GM19193 (cell line): Measurements from ENCODE around the gene MUC2.

Source experiments
- POLR2A ChIP-seq: IDR thresholded peaks from 4 replicates; pipeline ENCODE4 v1.6.1; 2011; ENCODE audit not compliant: insufficient read depth, insufficient read length; ENCODE audit errors: extremely low read depth

The MUC2 gene

DNA sequence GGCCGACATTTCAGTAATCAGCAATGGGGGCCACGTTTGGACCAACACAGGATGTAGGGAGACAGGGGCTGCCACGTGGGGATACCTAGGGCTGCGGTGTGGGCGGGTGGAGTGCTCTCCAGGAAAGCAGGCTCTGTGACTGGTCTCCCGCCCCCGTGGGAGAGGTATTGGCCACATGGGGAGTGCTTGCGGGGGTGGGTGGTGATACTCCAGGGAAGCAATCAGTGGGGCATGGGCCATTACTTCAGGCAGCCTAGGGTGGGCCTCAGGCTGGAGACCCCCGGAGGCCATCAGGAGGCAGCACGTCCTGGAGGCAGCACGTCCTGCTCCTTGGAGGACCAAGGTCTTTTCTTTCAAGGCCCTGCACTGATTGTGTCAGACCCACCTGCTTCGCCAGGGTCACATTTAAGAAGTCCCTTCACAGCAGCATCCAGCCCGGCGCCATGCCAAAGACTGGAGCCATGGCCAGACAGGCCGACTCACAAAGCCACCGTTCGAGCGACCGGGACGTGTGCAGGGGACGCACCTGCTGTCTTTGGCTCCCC, 3.0 kb upstream of the MUC2 start:
- no peak for TF ChIP-seq POLR2A

- no peak for TF ChIP-seq POLR2A
Measured at GRCh38 chr11:1072116-1072820, 2.4 kb upstream of the MUC2 start.

DNA sequence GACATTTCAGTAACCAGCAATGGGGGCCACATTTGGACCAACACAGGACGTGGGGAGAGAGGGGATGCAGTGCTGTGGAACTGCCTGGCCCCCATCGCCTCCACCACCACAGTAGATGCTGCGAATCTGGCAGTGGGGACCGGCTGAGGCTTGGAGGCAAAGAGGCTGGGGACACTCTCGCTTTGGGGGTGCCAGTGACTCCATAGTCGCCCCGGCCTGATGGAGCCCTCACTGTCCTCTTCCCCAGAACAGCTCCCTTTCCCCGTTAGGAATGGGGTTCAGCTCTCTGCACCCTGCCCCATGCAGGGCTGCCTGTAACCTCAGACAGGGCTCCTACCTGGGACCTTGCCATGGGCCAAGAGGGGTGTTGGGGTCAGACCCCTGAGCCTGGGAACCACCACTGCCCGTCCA, 1.8 kb upstream of the MUC2 start:
- no peak for TF ChIP-seq POLR2A

DNA sequence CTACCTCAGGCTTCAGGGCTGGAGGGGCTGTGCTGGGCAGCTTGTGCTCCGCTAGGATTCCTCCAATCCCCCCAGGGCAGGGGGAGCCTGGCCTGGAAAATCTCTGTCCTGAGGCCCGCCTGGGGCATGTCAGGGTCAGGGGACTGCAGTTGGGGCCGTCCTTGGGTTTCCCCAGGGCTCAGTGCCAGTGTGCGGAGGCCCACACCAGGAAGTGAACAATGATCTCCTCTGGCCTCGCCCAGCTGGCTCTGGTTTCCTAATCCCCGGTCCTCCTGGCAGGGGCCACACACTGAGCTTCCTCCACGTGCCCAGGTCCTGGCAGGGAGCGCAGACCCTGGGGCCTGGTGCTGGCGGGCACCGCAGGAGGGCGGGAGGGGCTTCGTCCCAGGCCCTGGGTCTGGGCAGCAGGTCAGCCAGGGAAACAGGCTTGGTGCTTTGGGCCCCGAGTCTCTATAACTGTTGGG, 1.4 kb upstream of the MUC2 start:
- TF ChIP-seq POLR2A, result no peak

GRCh38 chr11:1073851-1074243, 827 bp upstream of the MUC2 start:
- TF ChIP-seq POLR2A, result no peak

GRCh38 chr11:1075341-1075911, 752 bp downstream of the MUC2 start:
- no peak for TF ChIP-seq POLR2A

- TF ChIP-seq POLR2A, result no peak
Measured at GRCh38 chr11:1076061-1076665, 1.5 kb downstream of the MUC2 start.

DNA sequence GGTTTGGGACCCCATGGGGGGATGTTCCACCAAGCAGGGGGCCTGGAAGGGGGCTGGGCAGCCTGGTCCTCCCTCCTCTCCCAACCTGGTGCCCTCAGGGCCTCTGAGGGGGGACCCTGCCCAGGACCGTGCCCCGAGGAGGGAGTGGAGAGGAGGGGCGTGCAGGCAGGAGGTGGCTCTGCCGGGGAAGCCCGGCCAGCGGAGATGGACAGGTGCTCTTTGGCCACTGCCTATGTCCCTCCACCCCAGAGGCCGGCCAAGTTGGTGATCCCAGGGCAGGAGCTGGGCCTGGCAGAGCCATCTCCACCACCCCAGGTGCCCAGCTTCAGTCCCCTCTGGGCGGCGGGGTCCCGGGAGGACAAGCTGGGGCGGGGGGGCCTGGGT, 2.4 kb downstream of the MUC2 start:
- no peak for TF ChIP-seq POLR2A

- no peak for TF ChIP-seq POLR2A
Measured at GRCh38 chr11:1077417-1078119, 2.9 kb downstream of the MUC2 start.

- no peak for TF ChIP-seq POLR2A
Measured at GRCh38 chr11:1078191-1078601, 3.5 kb downstream of the MUC2 start.

DNA sequence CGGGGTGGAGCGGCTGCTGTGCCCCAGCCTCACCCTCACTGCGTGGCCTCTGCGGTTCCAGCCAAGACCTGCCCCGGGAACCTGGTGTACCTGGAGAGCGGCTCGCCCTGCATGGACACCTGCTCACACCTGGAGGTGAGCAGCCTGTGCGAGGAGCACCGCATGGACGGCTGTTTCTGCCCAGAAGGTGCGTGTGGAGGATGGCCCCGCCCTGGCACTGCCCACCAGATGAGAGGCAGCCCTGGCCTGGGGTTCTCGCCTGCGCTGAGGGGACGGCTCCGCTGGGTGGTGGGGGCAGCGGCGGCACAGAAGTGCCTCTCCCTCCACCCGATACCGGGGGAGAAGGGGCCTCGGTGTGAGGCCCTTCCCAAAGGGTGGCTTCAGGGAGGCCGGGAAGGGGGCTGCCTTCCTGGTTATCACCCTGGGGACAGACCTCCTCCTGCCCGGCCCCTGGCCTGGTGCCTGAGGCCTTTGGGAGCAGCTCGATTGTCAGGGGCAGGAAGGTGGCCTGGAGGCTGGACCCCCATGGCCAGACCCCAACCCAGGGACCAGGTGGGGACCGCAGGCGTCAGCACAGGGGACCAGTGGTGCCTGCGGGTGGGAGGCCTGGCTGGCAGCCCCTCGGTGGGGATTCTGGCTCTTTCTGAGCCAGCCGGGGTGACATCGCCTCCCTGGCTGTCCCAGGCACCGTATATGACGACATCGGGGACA, 7.1 kb downstream of the MUC2 start:
- TF ChIP-seq POLR2A, result no peak

DNA sequence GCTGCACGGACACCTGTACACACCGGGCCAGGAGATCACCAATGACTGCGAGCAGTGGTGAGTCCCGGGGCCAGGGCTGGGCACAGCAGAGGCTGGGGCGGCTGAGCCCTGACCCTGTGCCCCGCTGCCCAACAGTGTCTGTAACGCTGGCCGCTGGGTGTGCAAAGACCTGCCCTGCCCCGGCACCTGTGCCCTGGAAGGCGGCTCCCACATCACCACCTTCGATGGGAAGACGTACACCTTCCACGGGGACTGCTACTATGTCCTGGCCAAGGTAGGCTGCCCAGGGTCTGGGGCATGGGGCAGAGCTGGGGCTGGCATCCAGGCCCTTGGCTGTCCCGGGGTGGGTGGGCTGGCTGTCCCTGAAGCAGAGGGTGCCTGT, 7.7 kb downstream of the MUC2 start:
- TF ChIP-seq POLR2A, result no peak

GRCh38 chr11:1082728-1083620, 8.3 kb downstream of the MUC2 start:
- no peak for TF ChIP-seq POLR2A

DNA sequence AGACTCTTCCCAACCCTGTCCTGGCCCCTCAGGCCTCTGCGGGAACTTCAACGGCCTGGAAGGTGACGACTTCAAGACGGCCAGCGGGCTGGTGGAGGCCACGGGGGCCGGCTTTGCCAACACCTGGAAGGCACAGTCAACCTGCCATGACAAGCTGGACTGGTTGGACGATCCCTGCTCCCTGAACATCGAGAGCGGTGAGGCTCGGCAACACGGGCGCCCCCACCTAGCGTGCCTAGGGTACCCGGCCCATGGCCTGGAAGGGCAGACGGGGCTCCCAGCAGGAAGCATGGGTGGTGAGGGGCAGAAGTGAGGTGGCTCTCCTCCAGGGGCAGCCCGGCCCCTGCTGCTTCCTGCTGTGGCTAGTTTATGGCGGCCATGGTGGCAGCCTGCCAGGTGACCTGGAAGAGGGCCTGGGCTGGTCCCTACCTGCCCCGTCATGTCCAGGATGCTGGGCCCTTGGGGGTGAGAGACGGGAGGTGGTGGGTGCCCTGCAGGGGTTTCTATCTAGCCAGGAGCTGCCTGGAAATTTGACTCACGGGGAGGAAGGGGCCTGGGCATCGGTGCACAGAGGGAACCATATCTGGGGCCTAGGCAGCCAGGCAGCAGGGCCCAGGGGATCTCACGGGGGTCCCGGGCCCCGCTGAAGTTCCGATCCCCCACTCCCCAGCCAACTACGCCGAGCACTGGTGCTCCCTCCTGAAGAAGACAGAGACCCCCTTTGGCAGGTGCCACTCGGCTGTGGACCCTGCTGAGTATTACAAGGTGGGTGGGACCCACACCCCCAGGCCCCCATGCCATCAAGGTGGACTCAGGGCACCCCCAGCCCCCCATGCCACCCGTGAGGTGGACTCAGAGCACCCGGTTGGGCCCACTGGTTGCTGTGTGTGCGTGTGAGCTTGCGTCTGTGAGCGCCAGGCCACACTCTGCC, 9.2 kb downstream of the MUC2 start:
- no peak for TF ChIP-seq POLR2A
